Thyroid gland (tissue), 4 donors: ENCODE measurements around the gene AMZ1.

Source experiments
- CTCF ChIP-seq, 6 experiments: fragments of 200-600 bp in 3 of 6; fragments of 450-650 bp in 3 of 6; sonication (generic) in 3 of 6; IDR thresholded peaks; one replicate each; pipeline ENCODE4 v1.5.1; 2016 to 2019; ENCODE audit warnings: antibody characterized with exemption in 6 of 6, mild to moderate bottlenecking in 2 of 6, inconsistent platforms in 1 of 6, moderate library complexity in 1 of 6
- POLR2A ChIP-seq, 2 donors: fragments of 450-650 bp; IDR thresholded peaks; one replicate each; pipeline ENCODE4 v1.6.1; 2017; ENCODE audit warnings: antibody characterized with exemption in 2 of 2, mild to moderate bottlenecking in 2 of 2, moderate library complexity in 1 of 2

GRCh38 chr7:2661096-2661449 is 26.9 kb upstream of the AMZ1 start:
- TF ChIP-seq POLR2A (IDR thresholded peaks at IDR 0.05) (no peak), CTCF (IDR thresholded peaks at IDR 0.05) (no peak)
